Measurements from ENCODE around the gene CYTH1.

Gene CYTH1

GRCh38 chr17:78708510-78708973, 73.5 kb downstream of the CYTH1 start:
- Histone ChIP-seq H3K27ac (peak overlapping the region in 4 of 21 experiments; percentile 7 to 57 (median 33)), H3K4me3 (no peak overlapping the region)

GRCh38 chr17:78707923-78708322, 74.2 kb downstream of the CYTH1 start:
- Histone ChIP-seq H3K4me3 (no peak overlapping the region), H3K27ac (peak overlapping the region in 6 of 21 experiments; percentile 2 to 70 (median 33))

- H3K27ac ChIP-seq: peak overlapping the region in 9 of 21 experiments; percentile 2 to 70 (median 16)
- H3K4me3 ChIP-seq: no peak overlapping the region
Observed at GRCh38 chr17:78707016-78707415, 75.1 kb downstream of the CYTH1 start.

GRCh38 chr17:78706271-78706915, 75.7 kb downstream of the CYTH1 start:
- Histone ChIP-seq H3K27ac (peak overlapping the region in 5 of 21 experiments; percentile 10 to 70 (median 30)), H3K4me3 (no peak overlapping the region)

- peak overlapping the region in 2 of 21 experiments; percentile 30 to 42 for H3K27ac ChIP-seq
Observed at GRCh38 chr17:78705071-78705470, 77.0 kb downstream of the CYTH1 start.

DNA sequence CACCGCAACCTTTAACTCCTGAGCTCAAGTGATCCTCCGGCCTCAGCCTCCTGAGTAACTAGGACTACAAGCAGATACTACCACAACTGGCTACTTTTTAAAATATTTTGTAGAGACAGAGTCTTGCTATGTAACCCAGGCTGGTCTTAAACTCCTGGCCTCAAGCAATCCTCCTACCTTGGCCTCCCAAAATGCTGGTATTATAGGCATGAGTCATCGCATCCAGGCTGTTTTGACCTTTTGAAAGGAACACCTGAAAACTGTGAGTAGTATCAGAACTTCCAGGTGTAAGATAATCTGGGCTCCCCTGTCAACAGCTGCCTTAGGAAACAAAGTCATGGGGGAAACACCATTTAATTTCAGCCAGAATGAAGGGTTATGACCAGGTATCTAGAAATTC, 77.5 kb downstream of the CYTH1 start:
- H3K4me3 ChIP-seq: no peak overlapping the region
- H3K27ac ChIP-seq: peak overlapping the region in 2 of 21 experiments; percentile 30 to 42

More at GRCh38 chr17:78705071-78705470, 77.0 kb downstream of the CYTH1 start:
- H3K4me3 ChIP-seq: no peak overlapping the region

DNA sequence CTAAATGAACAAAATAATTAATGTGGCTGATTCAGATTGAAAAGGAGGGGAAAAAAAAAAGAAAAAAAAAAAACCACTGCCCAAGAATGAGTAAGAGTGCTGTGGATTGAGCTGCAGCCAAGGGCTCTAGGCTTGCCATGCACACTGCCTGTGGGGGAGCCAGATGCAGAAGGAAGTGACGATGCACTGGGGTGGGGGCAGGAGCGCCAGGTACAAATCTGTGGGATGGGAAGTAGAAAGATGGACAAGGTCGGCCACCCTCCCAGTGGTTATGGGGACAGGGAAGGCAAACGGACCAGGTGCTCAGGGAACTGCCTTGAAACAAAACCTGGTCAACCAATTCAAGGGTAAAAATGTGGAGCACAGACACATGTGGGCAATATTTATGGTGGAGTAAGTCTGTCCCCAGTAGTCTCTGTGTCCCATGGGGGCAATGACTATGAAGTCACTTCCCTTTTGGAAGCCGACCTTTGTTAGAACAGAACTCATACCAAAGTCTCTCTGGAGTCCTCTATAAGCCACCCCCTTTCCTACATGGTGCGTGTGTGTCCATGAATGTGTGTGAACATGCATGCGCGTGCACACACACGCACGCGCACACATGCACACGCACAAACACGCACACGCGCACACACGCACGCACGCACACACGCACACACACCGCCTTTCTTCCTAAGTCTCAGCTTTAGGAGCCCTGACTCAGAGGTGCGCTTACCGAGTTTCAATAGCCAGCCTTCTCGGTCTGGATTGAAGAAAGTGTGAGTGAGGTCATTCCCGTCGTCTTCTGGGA, 84.3 kb downstream of the CYTH1 start:
- Histone ChIP-seq H3K4me3 (no peak overlapping the region), H3K27ac (peak overlapping the region in 5 of 21 experiments; percentile 27 to 39 (median 32))

GRCh38 chr17:78697122-78697521, 85.0 kb downstream of the CYTH1 start:
- peak overlapping the region in 5 of 21 experiments; percentile 25 to 44 (median 32) for H3K27ac ChIP-seq
- H3K4me3 ChIP-seq: no peak overlapping the region

- Histone ChIP-seq H3K4me3 (no peak overlapping the region), H3K27ac (peak overlapping the region in 4 of 21 experiments; percentile 25 to 44 (median 36))
Observed at GRCh38 chr17:78696016-78696982, 85.8 kb downstream of the CYTH1 start.

- Histone ChIP-seq H3K27ac (no peak overlapping the region), H3K4me3 (no peak overlapping the region)
Observed at GRCh38 chr17:78694805-78695531, 87.1 kb downstream of the CYTH1 start.

GRCh38 chr17:78693346-78694083, 88.6 kb downstream of the CYTH1 start:
- no peak overlapping the region for H3K4me3 ChIP-seq
- peak overlapping the region in 1 of 21 experiments; percentile 11 for H3K27ac ChIP-seq

DNA sequence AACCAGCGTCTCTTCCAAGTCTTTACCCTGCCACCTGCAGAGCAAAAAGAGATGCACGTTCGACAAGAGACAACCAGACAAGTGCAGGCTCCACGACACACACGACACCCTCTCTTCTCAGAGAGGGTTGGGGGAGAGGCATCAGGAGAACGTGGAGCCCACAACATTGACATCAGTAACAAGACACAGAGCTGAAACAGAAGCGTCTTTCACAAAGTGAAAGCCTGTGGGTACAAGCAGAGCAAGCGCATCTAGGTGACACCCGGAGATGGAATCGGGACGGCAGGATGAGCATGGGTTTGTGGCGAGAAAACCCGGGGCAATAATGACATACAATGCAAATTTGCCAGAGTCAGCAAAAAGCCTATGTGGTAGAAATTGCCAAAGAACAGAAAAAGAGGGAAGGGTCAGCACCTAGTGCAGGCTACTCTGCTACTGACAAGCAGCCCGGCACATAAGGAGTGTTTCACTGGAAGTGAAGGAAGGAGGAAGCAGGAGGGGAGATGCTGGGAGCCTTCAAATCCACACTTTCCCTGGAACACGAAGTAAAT, 89.5 kb downstream of the CYTH1 start:
- H3K27ac ChIP-seq: no peak overlapping the region
- no peak overlapping the region for H3K4me3 ChIP-seq

DNA sequence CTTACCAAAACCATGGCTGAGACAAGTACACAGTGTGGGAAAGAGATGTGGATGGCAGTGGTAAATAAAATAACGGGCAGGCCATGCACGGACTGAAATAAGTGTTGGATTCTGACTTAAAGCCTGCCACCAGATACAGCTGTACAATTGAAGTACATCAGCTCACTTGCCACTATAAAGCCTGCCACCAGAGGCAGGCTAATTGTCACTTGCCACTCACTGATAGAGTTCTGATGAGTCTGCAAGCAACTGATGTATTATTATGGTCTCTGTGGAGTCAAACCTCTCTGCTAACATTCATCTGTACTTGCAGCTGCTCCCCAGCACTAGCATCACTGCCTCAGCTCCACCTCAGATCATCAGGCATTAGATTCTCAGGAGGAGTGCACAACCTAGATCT, 93.0 kb downstream of the CYTH1 start:
- Histone ChIP-seq H3K4me3 (no peak overlapping the region), H3K27ac (no peak overlapping the region)

GRCh38 chr17:78687944-78688343, 94.1 kb downstream of the CYTH1 start:
- Histone ChIP-seq H3K4me3 (no peak overlapping the region), H3K27ac (no peak overlapping the region)

GRCh38 chr17:78687125-78687524, 94.9 kb downstream of the CYTH1 start:
- H3K27ac ChIP-seq: no peak overlapping the region
- no peak overlapping the region for H3K4me3 ChIP-seq

GRCh38 chr17:78684026-78684425, 98.0 kb downstream of the CYTH1 start:
- Histone ChIP-seq H3K27ac (no peak overlapping the region), H3K4me3 (no peak overlapping the region)

GRCh38 chr17:78683408-78683961, 98.6 kb downstream of the CYTH1 start:
- Histone ChIP-seq H3K4me3 (no peak overlapping the region), H3K27ac (peak overlapping the region in 1 of 21 experiments; percentile 24)

GRCh38 chr17:78682363-78682762, 99.7 kb downstream of the CYTH1 start:
- Histone ChIP-seq H3K4me3 (no peak overlapping the region), H3K27ac (peak overlapping the region in 1 of 21 experiments; percentile 40)

Measured in skin epidermis (tissue), 12 donors.